Dermis blood vessel endothelial cell (primary cell): ENCODE results near the gene DLGAP1. TPM values are rescaled to one million over a fixed set of nuclear protein-coding genes. Genes with fewer than 3 reads are reported as not detected.

Source experiments
- DNase-seq: peaks from one replicate; pipeline ENCODE4 v3.0.0; 2010
- total RNA-seq: library from RNA; depleted of rRNA; stranded (reverse); fragments of >200 nt; gene quantifications from 2 replicates; pipeline ENCODE4 v1.2.3, GENCODE V29; 2014

The DLGAP1 gene
- total RNA-seq, 1 donor from 2014 or later = 0.17 TPM

DNA sequence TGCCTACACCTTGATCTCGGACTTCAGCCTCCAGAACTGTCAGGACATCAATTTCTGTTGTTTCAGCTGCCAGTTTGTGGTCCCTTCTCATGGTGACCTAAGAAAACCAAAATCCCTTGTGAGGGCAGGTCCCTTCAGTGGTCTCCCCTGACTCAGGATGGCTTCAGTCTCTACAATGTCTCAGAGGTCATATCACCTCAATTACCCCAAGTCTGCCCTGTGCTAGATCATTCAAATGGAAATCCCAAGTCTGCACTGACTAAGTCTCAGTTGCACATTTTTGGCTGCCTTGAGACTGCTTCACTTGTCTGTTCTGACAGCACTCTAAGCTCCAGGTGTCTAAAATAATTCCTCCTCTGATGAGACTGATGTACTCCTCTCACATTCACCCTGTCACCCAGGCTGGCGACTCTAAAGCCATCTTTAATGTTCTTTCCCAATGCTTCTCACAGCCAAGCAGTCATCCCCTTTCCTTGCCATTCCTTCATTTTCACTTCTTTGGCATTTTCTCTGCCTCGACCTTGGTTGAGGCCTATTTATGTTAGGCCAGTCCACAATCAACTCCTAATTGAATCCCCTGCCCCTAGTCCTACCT is 470.8 kb downstream of the DLGAP1 start:
- no peak for DNase-seq

DNA sequence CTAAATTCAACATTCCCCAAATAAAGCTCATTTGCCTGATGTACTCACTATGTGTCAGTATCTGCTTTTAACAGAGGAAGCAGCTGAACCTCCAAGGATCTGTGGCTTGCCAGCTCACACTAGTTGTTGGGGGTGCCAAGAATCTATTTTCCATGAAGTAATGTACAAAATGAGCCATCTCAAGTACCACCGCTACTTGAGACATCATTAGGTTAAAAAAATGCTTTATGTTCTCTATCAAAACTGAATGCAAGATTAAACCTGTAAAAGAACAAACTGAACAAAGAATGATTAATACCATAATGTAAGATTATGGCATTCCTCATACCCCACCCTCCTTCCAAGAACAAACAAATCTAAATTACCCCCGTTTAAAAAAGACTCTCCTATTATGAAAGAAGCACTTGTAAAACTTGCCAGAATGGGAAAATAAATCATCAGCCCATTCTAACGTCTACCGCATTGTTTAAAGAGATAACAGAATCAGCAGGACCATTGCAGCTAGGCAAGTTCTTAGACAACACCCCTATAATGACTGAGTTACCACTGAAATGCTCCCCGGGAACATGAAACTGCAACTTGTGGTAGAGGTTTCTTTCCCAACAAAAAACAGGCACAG is 471.6 kb downstream of the DLGAP1 start:
- peak; percentile 6 for DNase-seq

DNA sequence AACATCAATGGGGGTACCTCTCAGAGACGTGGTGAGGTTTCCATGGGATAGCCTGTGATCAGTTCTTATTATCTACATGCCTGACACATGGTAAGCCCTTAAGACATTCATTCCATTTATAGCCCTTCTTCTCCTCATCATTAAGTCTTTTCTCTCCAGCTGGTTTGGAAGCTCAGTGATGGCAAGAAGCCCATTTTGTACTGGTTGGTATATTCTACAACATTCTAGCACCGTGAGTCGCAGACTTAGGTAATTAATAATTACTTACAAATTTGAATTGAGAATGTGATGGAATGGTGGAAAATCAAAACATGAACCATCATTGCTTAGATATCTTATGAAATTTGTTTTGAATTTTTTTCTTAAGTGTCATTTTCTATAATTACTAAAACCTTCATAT is 472.6 kb downstream of the DLGAP1 start:
- DNase-seq = no peak

DNA sequence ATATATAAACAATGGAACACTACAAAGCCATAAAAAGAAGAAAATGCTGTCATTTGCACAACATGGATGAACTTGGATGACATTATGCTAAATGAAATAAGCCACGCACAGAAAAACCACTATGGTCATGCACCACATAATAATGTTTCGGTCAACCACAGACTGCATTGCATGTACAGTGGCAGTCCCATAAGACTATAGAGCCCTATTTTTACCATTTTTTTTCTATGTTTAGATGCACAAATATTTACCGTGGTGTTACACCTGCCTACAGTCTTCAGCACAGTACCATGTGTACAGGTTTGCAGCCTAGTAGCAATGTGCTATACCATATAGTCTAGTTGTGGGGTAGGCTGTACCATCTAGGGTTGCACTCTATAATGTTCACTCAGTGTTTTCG is 476.1 kb downstream of the DLGAP1 start:
- no peak for DNase-seq

DNA sequence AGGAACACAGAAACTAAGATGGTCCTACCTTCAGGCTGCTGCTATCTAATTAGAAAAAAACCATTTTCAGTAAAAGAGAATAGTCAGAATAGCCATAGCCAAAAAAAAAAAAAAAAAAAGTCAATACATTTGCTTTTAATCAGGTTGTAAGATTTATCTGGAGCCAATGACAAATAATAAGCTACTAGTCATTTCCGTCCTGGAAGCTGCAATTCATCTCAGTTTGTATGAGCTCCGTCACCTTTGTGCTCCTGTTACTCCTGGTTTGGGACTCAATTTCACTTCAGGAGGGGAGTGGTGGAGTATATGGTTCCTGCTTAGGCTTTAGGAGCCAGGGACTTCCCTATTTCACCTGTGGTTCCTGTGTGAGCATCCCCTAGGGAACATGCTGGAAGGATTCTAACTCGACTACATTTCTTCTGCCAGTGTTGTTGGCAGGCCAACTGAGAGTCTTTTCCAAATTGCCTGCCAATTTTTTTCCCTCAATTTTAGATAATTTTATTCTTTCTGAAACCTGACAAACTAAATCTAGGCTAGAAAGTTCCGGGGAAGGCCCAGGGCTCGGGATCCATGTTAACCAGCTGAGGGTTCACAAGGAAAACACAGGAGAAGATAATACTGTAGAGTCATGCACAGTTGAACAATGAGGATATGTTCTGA is 481.8 kb downstream of the DLGAP1 start:
- no peak for DNase-seq

DNA sequence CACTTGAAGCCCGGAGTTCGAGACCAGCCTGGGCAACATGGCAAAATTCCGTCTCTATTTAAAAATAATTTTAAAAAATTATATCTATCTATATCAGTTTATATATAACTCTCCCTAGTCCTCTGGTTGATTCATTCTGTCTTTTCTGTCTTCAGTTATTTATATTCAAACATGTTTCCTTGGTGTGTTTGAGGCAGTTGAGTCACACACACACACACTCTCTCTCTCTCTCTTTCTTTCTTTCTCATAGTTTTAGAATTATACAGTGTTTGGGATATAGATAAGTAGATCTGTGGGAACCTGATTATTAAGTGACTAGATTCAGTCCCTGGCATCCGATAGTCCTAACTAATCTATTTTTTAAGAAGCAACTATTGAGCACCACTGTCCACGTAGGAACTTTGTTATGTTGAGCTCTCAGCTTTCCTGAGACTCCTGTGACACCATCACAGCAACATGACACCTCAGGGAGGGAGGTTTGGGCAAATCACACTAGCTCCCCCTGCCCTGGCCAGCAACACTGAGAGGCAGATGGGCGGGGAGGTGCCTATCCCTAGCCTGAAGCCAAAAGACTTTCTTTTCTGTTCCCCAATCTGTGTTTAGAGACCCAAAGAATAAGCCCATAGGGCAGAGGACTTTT is 482.7 kb downstream of the DLGAP1 start:
- DNase-seq = no peak

DNA sequence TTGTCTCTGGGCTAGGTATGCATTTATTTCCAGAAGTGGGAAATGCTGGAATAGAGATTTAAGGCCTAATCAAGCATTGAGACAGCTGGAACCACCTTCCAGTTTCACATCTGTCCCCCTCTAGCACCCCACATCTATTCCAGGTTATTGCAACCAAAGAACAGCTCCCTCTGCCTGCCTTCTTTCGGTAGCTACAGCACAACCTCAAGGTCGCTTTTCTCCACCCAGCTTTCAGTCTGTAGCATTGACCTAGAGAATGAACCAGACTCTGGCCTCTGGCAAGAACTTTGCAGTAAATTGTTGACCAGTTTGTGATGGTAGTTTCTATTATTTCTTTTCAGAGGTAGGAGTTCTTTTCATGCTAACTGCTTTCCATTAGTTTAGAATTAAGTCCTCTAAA is 484.2 kb downstream of the DLGAP1 start:
- DNase-seq = no peak

DNA sequence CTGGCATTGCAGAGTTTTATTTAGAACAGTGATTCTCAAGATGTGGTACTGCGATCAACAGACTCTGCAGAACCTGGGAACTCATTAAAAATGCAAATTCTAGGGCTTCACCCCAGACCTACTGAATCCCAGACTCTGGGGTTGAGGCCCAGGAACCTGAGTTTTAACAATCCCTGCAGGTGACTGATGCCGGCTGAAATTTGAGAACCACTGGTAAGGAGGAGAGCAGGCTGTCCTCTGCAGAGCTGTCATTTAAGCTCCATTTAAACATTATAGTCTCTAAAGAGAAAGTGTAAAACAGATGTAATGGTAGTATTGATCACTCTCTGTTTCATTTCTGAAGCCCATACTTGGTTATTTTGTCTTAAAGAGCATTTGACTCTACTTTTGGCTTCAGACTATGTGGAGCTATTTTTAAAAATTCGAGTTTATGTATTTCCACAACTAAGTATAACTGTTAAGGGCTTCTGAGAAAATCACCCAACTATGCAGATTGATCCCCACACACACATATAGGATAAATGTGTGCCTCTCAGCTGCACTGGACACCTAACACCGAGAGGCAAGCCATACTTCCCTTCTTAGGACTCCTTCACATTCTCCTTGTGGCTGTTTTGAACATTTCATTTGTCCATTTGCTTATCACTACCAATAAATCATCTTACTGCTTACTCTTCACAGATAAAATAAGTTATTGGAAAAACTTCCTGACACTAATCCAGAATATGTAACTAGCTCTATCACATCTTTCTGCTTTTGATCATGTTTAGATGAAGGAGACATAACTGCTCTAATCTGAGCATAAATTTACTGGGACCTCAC is 487.5 kb downstream of the DLGAP1 start:
- DNase-seq = no peak

DNA sequence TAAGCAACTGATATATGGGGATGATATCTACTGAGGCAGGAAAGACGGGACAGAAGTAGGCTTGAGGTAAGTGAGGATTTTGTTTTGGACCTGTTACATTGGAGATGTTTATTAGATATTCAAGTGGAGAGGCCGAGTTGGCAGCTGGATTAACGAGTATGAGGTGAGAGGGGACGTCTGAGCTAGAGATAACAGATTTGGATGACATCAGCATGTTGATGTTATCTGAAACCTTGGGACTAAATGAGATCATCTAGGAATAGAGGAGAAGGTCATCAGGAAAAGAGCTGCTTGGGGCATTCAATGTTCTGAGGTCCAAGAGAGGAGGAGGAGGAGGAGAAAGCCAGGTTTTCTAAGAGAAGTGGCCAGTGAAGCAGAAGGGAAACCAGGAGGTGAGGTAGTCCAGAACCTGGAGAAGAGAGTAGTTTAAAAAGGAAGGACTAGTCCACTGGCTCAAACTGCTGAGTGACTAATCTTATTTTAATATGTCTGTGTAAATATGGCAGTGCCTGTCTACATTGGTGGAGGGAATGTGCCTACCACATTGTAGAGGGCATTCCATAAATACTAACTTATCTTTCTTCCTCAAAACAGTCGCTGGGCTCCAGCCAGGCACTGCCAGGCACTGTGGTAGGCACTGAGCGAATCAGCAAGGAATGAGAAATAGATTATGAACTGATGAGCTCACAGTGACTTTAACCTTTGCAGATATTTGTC is 488.3 kb downstream of the DLGAP1 start:
- DNase-seq = no peak

DNA sequence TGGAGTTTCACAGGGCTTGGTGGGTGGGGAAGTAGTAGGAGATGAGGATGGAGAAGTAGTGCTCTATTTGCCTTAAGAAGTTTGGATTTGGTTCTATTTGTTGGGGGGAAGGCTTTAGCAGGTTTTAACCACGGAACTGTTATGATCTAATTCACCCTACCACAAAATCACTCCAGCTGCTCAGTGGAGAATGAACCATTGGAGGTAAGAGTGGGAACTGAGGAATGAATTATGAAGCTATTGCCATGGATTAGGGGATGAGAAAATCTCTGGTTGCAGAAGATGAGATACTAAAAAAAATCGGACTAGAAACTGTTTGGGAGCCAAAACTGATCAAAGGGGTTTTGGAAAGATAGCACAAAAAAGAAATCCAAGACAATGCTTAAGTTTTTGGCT is 488.9 kb downstream of the DLGAP1 start:
- no peak for DNase-seq

DNA sequence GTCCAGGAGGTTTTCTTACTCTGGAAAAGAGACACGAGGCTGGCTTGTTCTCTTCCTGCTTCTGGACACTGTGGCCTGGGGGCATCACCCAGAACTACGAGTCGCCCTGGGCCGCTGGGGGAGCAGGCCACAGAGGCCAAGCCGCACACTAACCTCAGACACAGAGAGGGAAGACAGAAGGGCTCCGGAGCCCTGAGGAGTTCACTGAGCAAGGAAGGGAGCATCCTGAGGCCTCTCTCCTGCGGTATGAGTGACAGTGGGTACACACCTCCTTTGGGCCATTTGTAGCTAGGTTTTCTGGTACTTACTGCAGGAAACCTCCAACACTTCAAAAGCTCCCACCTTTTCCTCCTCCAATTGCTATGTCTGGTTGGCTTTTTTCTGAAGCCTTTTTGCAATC is 494.1 kb downstream of the DLGAP1 start:
- DNase-seq = no peak

DNA sequence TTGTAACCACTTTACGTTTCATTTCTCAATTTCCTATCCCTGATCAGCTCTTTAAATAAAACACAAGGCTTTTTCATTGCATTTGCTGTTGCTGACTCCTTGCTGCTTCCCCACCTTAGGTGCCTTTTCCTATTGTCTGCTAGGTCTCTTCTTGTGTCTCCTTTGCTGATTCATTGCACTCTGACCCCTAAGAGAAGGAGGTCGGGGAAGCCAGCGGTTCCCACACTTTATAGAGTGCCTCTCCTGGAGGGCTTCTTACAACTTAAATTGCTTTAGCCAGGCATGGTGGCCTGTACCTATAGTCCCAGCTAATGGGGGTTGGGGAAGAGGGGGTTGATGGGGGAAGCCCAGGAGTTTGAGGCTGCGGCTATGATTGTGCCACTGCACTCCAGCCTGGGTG is 495.0 kb downstream of the DLGAP1 start:
- DNase-seq = no peak

DNA sequence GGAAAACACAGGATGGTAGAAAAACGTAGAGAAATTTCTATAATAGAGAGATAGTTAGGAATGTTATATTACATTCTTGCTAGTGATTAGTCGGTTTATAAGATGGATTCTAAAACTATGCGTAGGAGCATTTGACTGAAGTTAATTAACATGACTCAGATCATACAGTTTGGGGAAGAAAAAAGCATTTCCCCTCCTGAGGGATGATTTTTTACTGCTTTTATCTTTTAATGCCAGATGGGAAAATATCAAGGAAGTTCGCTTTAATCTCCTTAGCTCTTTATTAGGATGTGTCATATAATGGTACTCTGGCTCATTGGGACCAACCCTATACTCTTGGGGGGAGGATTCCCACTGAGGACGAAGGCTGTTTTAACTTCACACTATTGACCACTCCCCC is 503.1 kb downstream of the DLGAP1 start:
- no peak for DNase-seq

DNA sequence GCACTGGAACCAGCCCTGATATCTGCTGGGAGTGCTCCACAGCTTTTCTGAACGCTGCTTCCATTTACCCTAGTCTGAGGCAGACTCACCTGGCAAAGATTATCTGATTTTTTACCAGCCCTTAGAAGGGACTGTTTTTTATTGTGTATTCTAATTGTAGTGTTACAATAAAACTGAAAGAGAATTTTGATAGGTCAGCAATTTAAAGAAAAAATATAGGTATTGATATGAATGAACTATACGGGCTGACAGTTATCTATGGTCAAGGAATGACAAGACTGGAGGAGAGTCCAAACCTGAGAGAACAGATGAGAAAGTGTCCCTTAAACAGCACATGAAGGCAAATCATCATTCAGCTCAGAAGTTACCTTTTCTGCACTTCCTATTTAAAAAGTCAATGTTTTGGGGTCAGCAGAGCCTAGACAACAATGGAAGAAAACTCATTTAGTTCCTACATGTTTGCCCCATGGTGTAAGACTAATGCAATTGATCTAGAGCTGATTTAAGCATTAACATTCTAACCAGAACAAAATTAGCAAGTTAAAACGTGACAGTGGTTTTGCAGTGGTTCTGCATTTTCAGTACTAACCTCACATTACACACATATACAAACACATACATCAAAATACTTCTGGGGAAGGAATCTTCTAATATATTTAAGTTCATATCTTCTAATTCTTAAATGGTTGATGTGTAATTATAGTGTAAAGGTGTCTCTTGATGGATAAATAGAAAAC is 504.3 kb downstream of the DLGAP1 start:
- DNase-seq = no peak

DNA sequence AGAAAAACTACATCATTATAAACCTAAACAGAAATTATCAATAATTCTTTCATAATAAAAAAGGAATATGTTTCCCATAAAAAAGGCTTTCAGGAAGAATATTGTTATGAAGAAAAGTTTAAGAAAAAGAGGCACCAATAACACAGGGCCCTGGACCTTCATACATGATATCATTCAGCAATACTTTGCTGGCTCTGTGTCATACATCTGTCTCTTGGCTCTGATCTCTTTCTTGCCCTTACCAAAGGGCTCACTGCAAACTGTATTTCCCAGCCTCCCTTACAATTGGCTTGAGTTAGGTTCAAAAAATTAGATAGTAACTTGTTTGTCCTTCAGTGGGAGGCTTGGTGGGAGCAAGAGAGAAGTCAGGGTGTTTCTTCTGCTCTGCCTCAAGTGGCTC is 506.1 kb downstream of the DLGAP1 start:
- DNase-seq = no peak

DNA sequence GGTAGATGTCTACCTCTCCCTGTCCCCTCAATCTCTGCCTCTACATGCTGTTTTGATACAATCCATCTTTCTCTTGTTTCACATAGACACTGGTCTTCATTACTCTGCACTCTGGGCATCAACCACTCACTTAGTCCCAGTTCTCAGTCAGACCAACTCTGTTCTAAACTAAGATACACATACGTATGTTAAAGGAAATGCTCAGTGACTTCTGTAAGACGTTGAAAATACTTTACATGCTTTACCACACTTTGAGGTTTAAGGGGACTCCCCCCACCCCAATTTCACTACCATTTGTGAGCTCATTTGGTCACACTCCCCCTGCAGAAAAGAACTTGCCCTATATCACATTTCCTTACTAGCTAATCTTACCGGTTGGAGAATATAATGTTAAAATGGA is 507.7 kb downstream of the DLGAP1 start:
- no peak for DNase-seq

DNA sequence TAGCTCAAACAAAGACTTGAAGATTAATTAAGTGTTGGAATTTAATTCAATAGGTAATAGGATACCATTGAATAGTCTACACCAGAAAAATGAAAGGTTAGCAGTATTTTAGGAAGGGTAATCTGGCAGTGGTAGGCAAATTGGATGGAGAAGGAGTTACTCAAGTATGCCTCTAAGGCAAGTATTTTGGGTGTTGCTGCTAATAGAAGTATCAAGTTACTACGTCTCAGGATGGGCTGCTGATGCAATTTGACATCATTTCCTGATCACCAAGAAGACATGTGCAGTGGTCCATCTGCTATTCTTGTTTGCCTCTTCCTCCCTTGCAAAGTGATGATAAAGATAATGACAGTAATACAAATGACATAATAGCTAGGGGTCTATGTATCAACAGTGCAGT is 519.8 kb downstream of the DLGAP1 start:
- no peak for DNase-seq

DNA sequence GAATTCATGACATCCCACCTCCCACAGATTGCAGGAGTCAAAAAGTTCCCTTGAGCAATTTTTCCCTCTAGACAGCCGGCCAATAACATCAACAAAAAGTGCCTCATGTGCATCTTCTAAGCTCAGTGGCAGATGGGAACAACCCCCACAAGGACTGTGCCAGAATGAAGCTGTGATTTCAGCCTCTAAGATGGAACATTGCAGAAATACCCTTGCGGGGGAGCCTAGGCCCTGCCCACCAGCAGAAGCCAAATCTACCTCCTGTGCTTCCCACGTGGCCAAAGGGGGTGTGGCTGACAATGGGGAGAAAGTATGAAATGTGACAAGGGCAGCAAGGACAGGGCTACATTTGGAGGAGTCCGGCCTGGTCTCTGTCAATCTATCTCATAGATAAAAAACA is 522.8 kb downstream of the DLGAP1 start:
- no peak for DNase-seq

DNA sequence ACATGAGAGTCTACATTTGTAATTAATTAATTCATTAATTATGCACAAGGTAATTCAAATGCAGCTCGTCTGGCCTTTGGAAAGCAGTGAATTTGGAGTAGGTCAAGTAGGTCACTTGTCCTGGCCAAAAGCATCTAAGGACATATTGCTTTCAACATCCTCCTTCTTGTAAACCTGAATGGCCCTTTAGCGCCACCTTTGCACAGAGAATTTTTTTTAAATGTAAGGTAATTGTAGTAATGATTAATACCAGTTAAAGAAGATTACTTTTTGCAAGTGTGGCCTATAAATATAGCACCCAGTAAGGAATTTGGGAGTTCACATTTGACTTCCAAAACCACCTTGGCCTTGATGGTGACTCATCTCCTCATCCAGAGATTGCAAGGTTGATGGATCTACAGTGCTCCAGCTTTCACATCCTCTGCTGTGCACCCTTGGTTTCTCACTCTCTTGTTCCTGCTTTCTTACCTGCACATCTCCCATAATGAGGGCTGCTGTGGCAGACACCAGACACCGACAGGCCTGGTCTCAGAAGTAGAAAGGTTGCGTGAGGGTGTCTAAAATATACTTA is 523.5 kb downstream of the DLGAP1 start:
- DNase-seq = no peak

DNA sequence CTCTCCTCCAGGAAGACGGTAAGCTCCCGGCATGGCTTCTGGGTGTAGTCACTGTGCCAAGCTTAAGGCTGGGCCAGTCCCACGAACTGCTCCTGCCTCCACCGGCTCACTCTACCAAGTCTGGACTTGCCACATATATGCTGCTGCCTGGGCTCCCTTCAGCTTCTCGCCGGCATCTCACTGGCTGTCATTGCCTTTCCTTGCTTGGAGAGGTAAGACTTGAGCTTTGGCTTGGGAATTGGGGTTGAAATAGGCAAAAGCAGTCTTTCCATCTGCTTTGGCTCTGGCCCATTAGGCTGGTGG is 524.1 kb downstream of the DLGAP1 start:
- no peak for DNase-seq
